SK-N-SH treated with all-trans-retinoic acid at 6 μM for 48 hours (cell line): Measurements from ENCODE around the gene ARHGEF38.

Source experiments
- ARNTL ChIP-seq: fragments of 450-650 bp; formaldehyde crosslinking; IDR thresholded peaks from 2 replicates; pipeline ENCODE4 v1.5.0; 2020; ENCODE audit warnings: low read depth, mild to moderate bottlenecking, moderate library complexity, borderline replicate concordance
- PATZ1 ChIP-seq: fragments of 250-450 bp; sonication (Bioruptor Pico); IDR thresholded peaks from 2 replicates; pipeline ENCODE4 v1.8.0; 2020; ENCODE audit warnings: mild to moderate bottlenecking, moderate library complexity, borderline replicate concordance
- RARB ChIP-seq: fragments of 250-450 bp; sonication (Bioruptor Pico); IDR thresholded peaks from 2 replicates; pipeline ENCODE4 v1.8.0; 2021; ENCODE audit warnings: mild to moderate bottlenecking, moderate library complexity
- SNAI2 ChIP-seq: fragments of 250-450 bp; sonication (Bioruptor Pico); IDR thresholded peaks from 2 replicates; pipeline ENCODE4 v1.5.0; 2020; ENCODE audit warnings: mild to moderate bottlenecking, moderate library complexity
- TOX ChIP-seq: fragments of 250-450 bp; sonication (Bioruptor Pico); IDR thresholded peaks from 2 replicates; pipeline ENCODE4 v1.8.0; 2021; ENCODE audit warnings: mild to moderate bottlenecking, moderate library complexity, borderline replicate concordance
- TSHZ2 ChIP-seq: fragments of 250-450 bp; sonication (Bioruptor Pico); IDR thresholded peaks from 2 replicates; pipeline ENCODE4 v1.5.0; 2020; ENCODE audit warnings: mild to moderate bottlenecking, moderate library complexity

DNA sequence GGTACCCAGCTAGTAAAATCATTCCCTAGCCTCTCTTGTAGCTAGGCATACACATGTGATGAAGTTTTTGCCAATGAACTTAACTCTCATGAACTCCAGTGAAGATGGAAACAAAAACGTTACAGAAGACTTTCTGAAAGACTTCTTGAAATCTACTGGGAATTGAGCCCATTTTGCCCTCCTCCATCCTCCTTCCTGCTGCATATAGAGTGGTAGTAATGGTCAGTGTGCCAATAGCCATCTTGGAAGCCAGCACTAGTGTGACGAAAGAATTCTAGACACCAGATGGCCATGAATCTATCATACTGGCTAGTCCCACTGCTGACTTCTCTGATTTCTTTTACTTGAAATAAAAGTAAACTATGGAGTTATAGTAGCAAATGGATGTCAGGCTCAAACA, 47.7 kb upstream of the ARHGEF38 start:
- TF ChIP-seq ARNTL (no peak), SNAI2 (CRISPR knock-in tag) (no peak), RARB (no peak), PATZ1 (no peak), TOX (CRISPR knock-in tag) (no peak), TSHZ2 (CRISPR knock-in tag) (no peak)
